Prostate gland (tissue), 2 donors: ENCODE data around the gene FOLR2. TPM values are rescaled to one million over a fixed set of nuclear protein-coding genes. Genes with fewer than 3 reads are reported as not detected.

Source experiments
- DNase-seq: peaks from one replicate; pipeline ENCODE4 v3.0.0-alpha.2; 2019; ENCODE audit warnings: low spot score
- H3K27ac ChIP-seq, 2 donors: fragments of 200-600 bp; sonication (generic); 2 replicates each; pipeline ENCODE4 v1.5.1; 2017 to 2019
- H3K27me3 ChIP-seq: fragments of 200-600 bp; sonication (generic); replicated peaks from 2 replicates; pipeline ENCODE4 v1.5.1; 2019; ENCODE audit not compliant: insufficient read depth
- H3K36me3 ChIP-seq, 2 donors: fragments of 200-600 bp; sonication (generic); 1 replicate in 1 of 2; 2 replicates in 1 of 2; pipeline versions ENCODE4 v1.5.1 to v1.8.1; 2017 to 2019
- H3K4me1 ChIP-seq: fragments of 200-600 bp; sonication (generic); replicated peaks from 2 replicates; pipeline ENCODE4 v1.5.1; 2019
- H3K4me3 ChIP-seq, 2 donors: fragments of 200-600 bp; sonication (generic); 2 replicates each; pipeline ENCODE4 v1.5.1; 2017 to 2019
- H3K9me3 ChIP-seq: fragments of 200-600 bp; sonication (generic); 2 replicates; pipeline ENCODE4 v1.5.1; 2017
- POLR2A ChIP-seq: fragments of 450-650 bp; IDR thresholded peaks from one replicate; pipeline ENCODE4 v1.6.1; 2016; ENCODE audit warnings: antibody characterized with exemption, mild to moderate bottlenecking
- POLR2AphosphoS5 ChIP-seq: sonication (generic); formaldehyde crosslinking; IDR thresholded peaks from one replicate; pipeline ENCODE4 v1.6.1; 2017; ENCODE audit warnings: antibody characterized with exemption
- WGBS: methylation state at CpG from one replicate; pipeline ENCODE4 v1.1.5; 2018; 5-methylcytosine and 5-hydroxymethylcytosine counted together
- intact Hi-C: fragments of 100-400 bp; cut with DNase I; formaldehyde crosslinking; loops from one replicate; pipeline ENCODE4 v1.14.2; 2022
- total RNA-seq, 2 donors: library from RNA; depleted of rRNA; stranded (reverse); fragments of >200 nt; gene quantifications; one replicate each; pipeline ENCODE4 v1.1.0, GENCODE V29; 2016
- TF ChIP-seq, protein P1 (sequence below), 4 experiments: fragments of 200-600 bp in 2 of 4; fragments of 450-650 bp in 2 of 4; sonication (generic) in 2 of 4; IDR thresholded peaks; 1 replicate in 3 of 4; 2 replicates in 1 of 4; pipeline ENCODE4 v1.5.1; 2016 to 2019; ENCODE audit warnings: antibody characterized with exemption in 4 of 4, mild to moderate bottlenecking in 2 of 4, moderate library complexity in 2 of 4

The FOLR2 gene
- total RNA-seq, 2 donors from 2014 or later, result 0.87 to 23.9 TPM

DNA sequence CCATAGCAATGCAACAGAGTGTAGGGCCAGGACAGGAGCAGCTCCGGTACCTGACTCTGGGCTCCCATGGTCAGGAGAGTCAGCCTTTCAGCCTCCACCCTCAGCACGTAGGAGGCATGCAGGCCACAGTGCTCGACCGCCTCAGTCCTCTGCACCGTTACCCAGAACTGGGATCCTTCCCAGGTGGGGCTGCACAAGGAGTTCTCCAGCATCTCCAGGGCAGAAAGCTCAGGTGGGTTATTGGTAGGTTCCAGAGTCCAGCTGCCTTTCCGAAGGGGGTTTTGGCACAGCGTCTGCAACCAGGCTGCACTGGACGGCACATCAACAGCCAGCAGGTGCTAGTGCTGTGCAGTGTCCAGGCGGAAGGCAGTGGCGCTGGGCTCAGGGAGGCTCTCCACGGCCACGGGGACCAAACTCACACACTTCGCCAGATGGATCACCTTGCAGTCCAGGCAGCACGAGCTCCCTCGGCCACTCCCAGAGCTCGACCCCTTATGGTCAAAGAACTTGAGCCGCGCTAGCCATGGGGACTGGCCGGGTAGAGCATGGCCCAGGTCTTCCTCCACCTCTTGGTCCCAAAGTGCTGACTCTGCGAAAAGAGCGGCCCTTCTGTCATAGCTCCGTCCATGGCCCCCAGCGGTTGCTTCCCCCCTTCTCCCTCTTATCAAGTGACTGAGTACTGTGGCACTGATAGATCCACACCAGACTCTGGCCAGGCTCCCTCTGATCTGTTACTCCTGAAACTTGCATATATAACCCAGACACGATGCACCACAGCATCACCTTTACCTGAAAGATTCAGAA lies 34.3 kb downstream of the FOLR2 start:
- Histone ChIP-seq H3K4me3 (no peak overlapping the region), H3K27ac (no peak overlapping the region), H3K4me1 (no peaks in the 10 kb centered on the region), H3K9me3 (no peaks in the 10 kb centered on the region), H3K36me3 (no peaks in the 10 kb centered on the region), H3K27me3 (no peaks in the 10 kb centered on the region)
- intact Hi-C loops, result no loop called here
- TF ChIP-seq POLR2AphosphoS5 (no peak), POLR2A (no peak)
- TF ChIP-seq, protein P1, sequence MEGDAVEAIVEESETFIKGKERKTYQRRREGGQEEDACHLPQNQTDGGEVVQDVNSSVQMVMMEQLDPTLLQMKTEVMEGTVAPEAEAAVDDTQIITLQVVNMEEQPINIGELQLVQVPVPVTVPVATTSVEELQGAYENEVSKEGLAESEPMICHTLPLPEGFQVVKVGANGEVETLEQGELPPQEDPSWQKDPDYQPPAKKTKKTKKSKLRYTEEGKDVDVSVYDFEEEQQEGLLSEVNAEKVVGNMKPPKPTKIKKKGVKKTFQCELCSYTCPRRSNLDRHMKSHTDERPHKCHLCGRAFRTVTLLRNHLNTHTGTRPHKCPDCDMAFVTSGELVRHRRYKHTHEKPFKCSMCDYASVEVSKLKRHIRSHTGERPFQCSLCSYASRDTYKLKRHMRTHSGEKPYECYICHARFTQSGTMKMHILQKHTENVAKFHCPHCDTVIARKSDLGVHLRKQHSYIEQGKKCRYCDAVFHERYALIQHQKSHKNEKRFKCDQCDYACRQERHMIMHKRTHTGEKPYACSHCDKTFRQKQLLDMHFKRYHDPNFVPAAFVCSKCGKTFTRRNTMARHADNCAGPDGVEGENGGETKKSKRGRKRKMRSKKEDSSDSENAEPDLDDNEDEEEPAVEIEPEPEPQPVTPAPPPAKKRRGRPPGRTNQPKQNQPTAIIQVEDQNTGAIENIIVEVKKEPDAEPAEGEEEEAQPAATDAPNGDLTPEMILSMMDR (IDR thresholded peaks at IDR 0.05), result no peak
- WGBS, result 89% methylated on average over 24 of the region's 24 CpGs
- no peak for DNase-seq

DNA sequence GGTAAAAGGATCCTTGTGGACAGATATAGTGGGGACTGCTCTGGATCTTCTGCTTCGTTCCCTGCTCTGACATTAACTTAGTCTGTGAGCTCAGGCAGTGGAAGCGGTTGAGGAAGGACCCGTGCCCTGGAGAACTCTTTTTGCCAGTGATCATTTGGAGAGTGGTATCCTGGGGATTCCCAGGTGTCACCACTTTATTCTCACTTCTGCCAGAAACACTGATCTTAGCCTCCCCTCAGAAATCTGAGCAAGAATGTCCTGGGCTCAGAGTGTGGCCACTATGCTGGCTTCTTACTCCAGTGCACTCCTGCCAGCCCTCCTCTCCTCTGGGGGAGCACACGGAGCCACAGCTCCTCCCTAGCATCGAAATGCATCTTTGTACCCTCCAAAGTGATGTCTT lies 35.0 kb downstream of the FOLR2 start:
- TF ChIP-seq POLR2A (no peak), POLR2AphosphoS5 (no peak)
- TF ChIP-seq, protein P1 (IDR thresholded peaks at IDR 0.05), result no peak
- WGBS, result 79% methylated on average over 5 of the region's 5 CpGs
- DNase-seq, result no peak
- intact Hi-C loops, result no loop called here
- no peak overlapping the region for H3K27ac ChIP-seq
- no peaks in the 10 kb centered on the region for H3K36me3 ChIP-seq
- H3K9me3 ChIP-seq, result no peaks in the 10 kb centered on the region
- no peaks in the 10 kb centered on the region for H3K27me3 ChIP-seq
- H3K4me1 ChIP-seq, result no peaks in the 10 kb centered on the region
- H3K4me3 ChIP-seq, result no peak overlapping the region

DNA sequence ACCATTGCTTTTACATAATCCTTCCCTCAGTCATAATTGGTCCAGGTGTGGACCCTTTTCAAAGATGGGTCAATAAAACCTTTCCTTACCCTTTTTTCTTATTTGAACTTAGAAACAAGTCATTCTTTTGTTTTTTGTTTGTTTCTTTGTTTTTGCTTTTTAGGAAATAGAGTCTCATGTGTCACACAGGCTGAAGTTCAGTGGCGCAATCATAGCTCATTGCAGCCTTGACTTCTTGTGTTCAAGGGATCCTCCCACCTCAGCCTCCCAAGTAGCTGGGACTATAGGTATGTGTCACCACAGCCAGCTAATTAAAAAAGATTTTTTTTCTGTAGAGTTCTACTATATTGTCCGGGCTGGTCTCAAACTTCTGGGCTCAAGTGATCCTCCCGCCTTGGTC lies 36.8 kb downstream of the FOLR2 start:
- WGBS, result 98% methylated on average over 3 of the region's 3 CpGs

DNA sequence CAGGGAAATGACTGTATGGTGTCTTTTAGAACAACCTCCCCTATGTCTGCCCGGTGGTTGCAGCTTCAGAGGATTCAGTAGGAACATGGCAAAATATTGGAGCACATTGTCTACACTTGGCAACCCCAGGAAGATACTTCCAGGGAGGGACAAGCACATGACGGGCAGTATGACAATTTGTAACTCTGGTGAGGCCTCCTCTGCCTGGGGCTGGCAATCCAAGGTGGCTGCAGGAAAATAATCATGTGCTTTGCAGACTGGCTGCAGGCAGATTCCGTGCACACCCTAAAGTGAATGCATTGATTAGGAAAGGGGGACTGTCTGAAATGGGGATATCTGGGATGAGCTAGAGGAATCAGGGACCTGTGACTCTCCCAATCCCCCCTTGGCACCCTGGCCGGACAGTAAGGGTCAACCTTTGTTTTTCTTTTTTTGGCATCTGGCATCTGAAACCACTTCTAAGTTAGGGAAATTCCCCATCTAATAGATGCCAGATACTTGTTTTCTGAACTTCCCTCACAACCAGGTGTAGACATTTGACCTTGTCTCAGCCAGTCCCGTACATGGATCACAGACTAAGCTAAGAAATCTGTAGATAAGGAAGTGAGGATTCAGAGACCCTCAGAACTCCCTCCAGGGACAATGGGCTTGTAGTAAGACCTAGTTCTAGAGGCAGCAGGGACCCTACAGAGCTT lies 37.9 kb downstream of the FOLR2 start:
- intact Hi-C loops, result no loop called here
- WGBS, result 85% methylated on average over 5 of the region's 5 CpGs
- DNase-seq, result no peak
- H3K9me3 ChIP-seq, result no peaks in the 10 kb centered on the region
- H3K27ac ChIP-seq, result no peak overlapping the region
- no peak for TF ChIP-seq POLR2A
- TF ChIP-seq, protein P1 (IDR thresholded peaks at IDR 0.05), result no peak
- TF ChIP-seq POLR2AphosphoS5, result no peak
- no peaks in the 10 kb centered on the region for H3K27me3 ChIP-seq
- H3K4me1 ChIP-seq, result no peaks in the 10 kb centered on the region
- H3K4me3 ChIP-seq, result no peak overlapping the region
- H3K36me3 ChIP-seq, result no peaks in the 10 kb centered on the region

More for the DNA sequence above, 36.8 kb downstream of the FOLR2 start:
- H3K36me3 ChIP-seq, result no peaks in the 10 kb centered on the region
- H3K4me1 ChIP-seq, result no peaks in the 10 kb centered on the region
- H3K27me3 ChIP-seq, result no peaks in the 10 kb centered on the region
- TF ChIP-seq POLR2A (no peak), POLR2AphosphoS5 (no peak)
- TF ChIP-seq, protein P1 (IDR thresholded peaks at IDR 0.05), result no peak
- H3K4me3 ChIP-seq, result no peak overlapping the region
- DNase-seq, result no peak
- intact Hi-C loops, result no loop called here
- no peak overlapping the region for H3K27ac ChIP-seq
- no peaks in the 10 kb centered on the region for H3K9me3 ChIP-seq
